Measurements from ENCODE around the gene FRMPD1.

GRCh38 chr9:37732952-37733351 is 82.2 kb downstream of the FRMPD1 start:
- no peak for TF ChIP-seq GATA3 (IDR thresholded peaks at IDR 0.05; ENCODE audit: low read depth, low read length)
- no peak for TF ChIP-seq GATA2 (IDR thresholded peaks at IDR 0.05; ENCODE audit: low read depth, low read length)

Data from SH-SY5Y (cell line).